Natural killer cell (primary cell): Measurements from ENCODE around the gene LGALS13. TPM values are rescaled to one million over a fixed set of nuclear protein-coding genes. Genes with fewer than 3 reads are reported as not detected.

ENCODE experiments used
- ATAC-seq, 3 donors: fragments of 150-1000 bp in 2 of 3; fragments of 200-7000 bp in 1 of 3; cut with Tn5 transposase; 1 replicate in 1 of 3; 2 replicates in 2 of 3; pipeline ENCODE4 v1.10.0; 2021; ENCODE audit warnings: mild to moderate bottlenecking in 2 of 3, moderate library complexity in 2 of 3
- DNase-seq, 2 donors: peaks; one replicate each; pipeline versions ENCODE4 v3.0.0 to v3.0.0-alpha.2; 2013 to 2021; ENCODE audit warnings: mixed read lengths in 1 of 2
- H3K27ac ChIP-seq: one replicate; pipeline ENCODE4 v1.5.1; 2013; ENCODE audit warnings: mild to moderate bottlenecking, low read length
- H3K27me3 ChIP-seq: one replicate; pipeline ENCODE4 v1.6.1; 2013; ENCODE audit warnings: low read length; ENCODE audit not compliant: control insufficient read depth, insufficient read depth
- H3K36me3 ChIP-seq: one replicate; pipeline ENCODE4 v1.6.1; 2013; ENCODE audit warnings: low read length; ENCODE audit not compliant: control insufficient read depth, insufficient read depth
- H3K4me1 ChIP-seq: one replicate; pipeline ENCODE4 v1.6.1; 2013; ENCODE audit warnings: low read length; ENCODE audit not compliant: control insufficient read depth, insufficient read depth
- H3K4me3 ChIP-seq: one replicate; pipeline ENCODE4 v1.5.1; 2013; ENCODE audit warnings: low read length
- H3K9me3 ChIP-seq: one replicate; pipeline ENCODE4 v1.6.1; 2013; ENCODE audit warnings: low read length; ENCODE audit not compliant: control insufficient read depth, insufficient read depth
- H3K27ac Mint-ChIP-seq, 2 donors: one replicate each; pipeline ENCODE4 v1.8.0; 2022; ENCODE audit warnings: mild to moderate bottlenecking in 2 of 2, mixed read lengths in 2 of 2, moderate library complexity in 1 of 2
- H3K27me3 Mint-ChIP-seq, 2 donors: one replicate each; pipeline ENCODE4 v1.8.0; 2022; ENCODE audit warnings: low read depth in 2 of 2, mixed read lengths in 2 of 2
- H3K36me3 Mint-ChIP-seq: one replicate; pipeline ENCODE4 v1.8.0; 2022; ENCODE audit warnings: mixed read lengths
- H3K4me1 Mint-ChIP-seq, 2 donors: one replicate each; pipeline ENCODE4 v1.8.0; 2022; ENCODE audit warnings: mixed read lengths in 2 of 2
- H3K4me3 Mint-ChIP-seq: one replicate; pipeline ENCODE4 v1.8.0; 2022; ENCODE audit warnings: mild to moderate bottlenecking, moderate library complexity, mixed read lengths
- H3K9me3 Mint-ChIP-seq, 2 donors: one replicate each; pipeline ENCODE4 v1.8.0; 2022; ENCODE audit warnings: mixed read lengths in 2 of 2
- CTCF ChIP-seq: fragments of 200-600 bp; IDR thresholded peaks from one replicate; pipeline ENCODE4 v1.8.0; 2022; ENCODE audit warnings: antibody characterized with exemption
- WGBS: methylation state at CpG from one replicate; pipeline ENCODE4 v1.1.7; 2013; ENCODE audit warnings: missing lambda C conversion rate; ENCODE audit not compliant: insufficient coverage; 5-methylcytosine and 5-hydroxymethylcytosine counted together
- intact Hi-C: fragments of 100-400 bp; cut with micrococcal nuclease; formaldehyde crosslinking; loops from one replicate; pipeline ENCODE4 v1.14.2; 2022
- total RNA-seq, 4 donors: library from RNA; stranded (reverse); fragments of 120-200 nt in 1 of 4; gene quantifications; one replicate each; pipeline versions ENCODE4 v1.2.3 to v1.2.4, GENCODE V29; 2013 to 2022

The LGALS13 gene
- total RNA-seq, 3 donors from 2014 or later (not counting 1 experiment from before 2014, with no cell fraction given) = not detected

GRCh38 chr19:39582891-39583625, 19.3 kb upstream of the LGALS13 start:
- Mint-ChIP-seq H3K4me3 (no peak overlapping the region), H3K4me1 (no peaks in the 10 kb centered on the region), H3K9me3 (peaks cover 2 to 6% of the 10 kb centered on the region in 2 donors), H3K27me3 (peaks cover 19 to 57% of the 10 kb centered on the region in 2 donors), H3K36me3 (peaks cover 9% of the 10 kb centered on the region), H3K27ac (no peak overlapping the region)
- no peaks in the 10 kb centered on the region for H3K9me3 ChIP-seq
- intact Hi-C loops = no loop called here
- WGBS = 57% methylated on average over 8 of the region's 8 CpGs
- no peaks in the 10 kb centered on the region for H3K36me3 ChIP-seq
- no peak for DNase-seq
- no peak overlapping the region for H3K27ac ChIP-seq
- no peak overlapping the region for H3K4me3 ChIP-seq
- ATAC-seq = no peak
- H3K4me1 ChIP-seq = no peaks in the 10 kb centered on the region
- TF ChIP-seq CTCF = no peak
- H3K27me3 ChIP-seq = no peaks in the 10 kb centered on the region

GRCh38 chr19:39587496-39587895, 14.8 kb upstream of the LGALS13 start:
- no peak for TF ChIP-seq CTCF
- Histone ChIP-seq H3K4me3 (no peak overlapping the region), H3K9me3 (no peaks in the 10 kb centered on the region), H3K27ac (no peak overlapping the region), H3K4me1 (no peaks in the 10 kb centered on the region), H3K27me3 (no peaks in the 10 kb centered on the region), H3K36me3 (no peaks in the 10 kb centered on the region)
- Mint-ChIP-seq H3K27me3 (peaks cover 11 to 63% of the 10 kb centered on the region in 2 donors), H3K27ac (no peak overlapping the region), H3K9me3 (no peaks in the 10 kb centered on the region), H3K4me1 (no peaks in the 10 kb centered on the region), H3K36me3 (no peaks in the 10 kb centered on the region), H3K4me3 (no peak overlapping the region)
- ATAC-seq = no peak
- DNase-seq = no peak
- intact Hi-C loops = no loop called here
- WGBS = 83% methylated on average over 3 of the region's 4 CpGs

- Mint-ChIP-seq H3K9me3 (no peaks in the 10 kb centered on the region), H3K36me3 (no peaks in the 10 kb centered on the region), H3K4me3 (no peak overlapping the region), H3K27ac (no peak overlapping the region), H3K4me1 (no peaks in the 10 kb centered on the region), H3K27me3 (peaks cover 11 to 64% of the 10 kb centered on the region in 2 donors)
- Histone ChIP-seq H3K9me3 (no peaks in the 10 kb centered on the region), H3K27me3 (no peaks in the 10 kb centered on the region), H3K4me3 (no peak overlapping the region), H3K36me3 (no peaks in the 10 kb centered on the region), H3K27ac (no peak overlapping the region), H3K4me1 (no peaks in the 10 kb centered on the region)
- no peak for ATAC-seq
- 57% methylated on average over 2 of the region's 2 CpGs for WGBS
- DNase-seq = no peak
- intact Hi-C loops = no loop called here
- no peak for TF ChIP-seq CTCF
Measured at GRCh38 chr19:39588066-39588465, 14.3 kb upstream of the LGALS13 start.

- Mint-ChIP-seq H3K4me1 (no peaks in the 10 kb centered on the region), H3K4me3 (no peak overlapping the region), H3K27ac (no peak overlapping the region), H3K9me3 (no peaks in the 10 kb centered on the region), H3K36me3 (no peaks in the 10 kb centered on the region), H3K27me3 (peaks cover 10 to 81% of the 10 kb centered on the region in 2 donors)
- H3K9me3 ChIP-seq = no peaks in the 10 kb centered on the region
- intact Hi-C loops = no loop called here
- no peak overlapping the region for H3K27ac ChIP-seq
- WGBS = 51% methylated on average over 2 of the region's 2 CpGs
- ATAC-seq = no peak
- no peak for DNase-seq
- no peak for TF ChIP-seq CTCF
- H3K4me3 ChIP-seq = no peak overlapping the region
- H3K36me3 ChIP-seq = no peaks in the 10 kb centered on the region
- H3K27me3 ChIP-seq = no peaks in the 10 kb centered on the region
- no peaks in the 10 kb centered on the region for H3K4me1 ChIP-seq
Measured at GRCh38 chr19:39590265-39590664, 12.1 kb upstream of the LGALS13 start.
